ENCODE measurements around the gene YAF2.

GRCh38 chr12:42201063-42201462, 37.0 kb downstream of the YAF2 start:
- TF ChIP-seq CTCF (conservative IDR thresholded peaks at IDR 0.05): no peak
- TF ChIP-seq ZFX (IDR thresholded peaks at IDR 0.05): no peak
